ENCODE measurements around the gene UCHL3.
A peak's percentile ranks its signal among the peaks of the same experiment; 100 is the strongest.

Gene UCHL3

DNA sequence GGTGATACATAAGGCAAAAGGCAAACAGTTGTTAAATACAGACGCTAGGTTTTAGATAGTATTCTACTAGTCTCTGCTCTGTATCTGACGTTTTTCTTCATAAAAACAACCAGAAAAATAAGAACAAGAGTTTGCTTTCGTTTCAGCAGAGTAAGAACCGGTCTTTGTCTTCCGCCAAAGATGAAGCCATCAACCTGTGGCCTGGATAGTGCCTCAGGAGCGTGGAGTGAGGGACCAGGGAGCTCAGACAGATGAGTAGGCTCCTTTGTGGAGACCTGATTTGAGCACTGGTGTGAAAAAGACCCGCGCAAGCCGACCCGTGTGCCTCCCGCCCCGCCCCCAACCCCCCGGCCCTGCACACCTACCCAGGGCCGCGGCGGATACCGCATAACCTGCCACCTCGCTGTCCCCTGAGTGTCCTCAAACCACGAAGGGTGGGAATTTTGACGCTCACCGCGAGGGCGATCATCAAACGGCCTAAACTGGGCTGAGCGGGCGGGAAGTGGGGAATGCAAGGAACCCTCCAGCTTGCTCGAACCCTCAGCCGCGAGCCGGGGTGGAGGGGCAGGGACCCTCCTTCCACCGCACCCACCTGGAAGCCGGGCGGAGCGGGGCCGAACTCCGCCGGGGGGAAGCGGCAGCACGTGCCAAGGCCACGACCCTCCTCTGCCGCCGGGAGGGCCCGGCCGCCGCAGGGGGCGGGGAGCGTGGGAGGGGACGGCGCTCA is 85.7 kb downstream of the UCHL3 start:
- Histone ChIP-seq H3K9me3 (replicated peaks; ENCODE audit: low read length) (no peaks in the 10 kb centered on the region), H3K4me2 (ENCODE audit: low read length) (peak overlapping the region; percentile 88), H3K4me3 (ENCODE audit: low read length) (peak overlapping the region; percentile 97), H3K36me3 (ENCODE audit: insufficient read depth, low read length) (peaks cover 17% of the 10 kb centered on the region), H3K4me1 (ENCODE audit: control insufficient read depth, insufficient read depth, low read length) (peaks cover 42% of the 10 kb centered on the region), H3K27me3 (ENCODE audit: control insufficient read depth, insufficient read depth, low read length) (no peaks in the 10 kb centered on the region), H3K9ac (ENCODE audit: low read depth, low read length) (peak overlapping the region; percentile 93)

DNA sequence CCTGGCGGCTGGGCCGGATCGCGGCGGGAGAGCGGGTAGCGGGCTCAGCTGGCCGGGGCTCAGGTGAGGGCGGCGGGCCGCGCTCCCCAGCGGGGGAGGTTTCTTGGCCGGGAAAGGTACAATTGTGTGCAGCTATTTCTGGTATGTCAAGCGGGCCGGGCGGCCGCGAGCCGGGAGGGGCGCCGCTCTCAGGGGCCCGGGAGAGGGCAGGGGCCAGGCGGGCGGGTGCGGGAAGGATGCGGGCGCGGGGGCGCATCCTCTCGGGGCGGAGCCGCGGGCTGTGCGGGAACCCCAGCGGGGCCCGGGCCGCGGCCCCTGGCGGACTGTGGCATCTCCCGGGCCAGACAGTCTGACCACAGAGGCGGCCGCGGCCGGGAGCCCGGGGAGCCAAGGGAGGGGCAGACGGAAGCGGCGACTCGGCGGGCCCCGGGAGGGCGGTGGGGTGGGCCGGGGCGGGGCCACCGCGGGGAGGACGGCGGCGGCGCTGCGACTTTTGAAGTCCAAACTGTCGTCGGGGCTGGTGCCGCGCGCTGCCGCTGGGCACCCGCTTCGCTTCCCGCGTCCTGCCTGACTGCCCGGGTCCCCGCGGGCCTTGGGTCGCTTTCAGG is 86.3 kb downstream of the UCHL3 start, which contains the start of gene LMO7:
LMO7 (plus strand) TSS at position 503 of the 608 bp plus-strand sequence. CDS start 328 bp downstream, outside the sequence.
- H3K9ac ChIP-seq (ENCODE audit: low read depth, low read length): peak within 1 kb of the TSS; percentile 93

DNA sequence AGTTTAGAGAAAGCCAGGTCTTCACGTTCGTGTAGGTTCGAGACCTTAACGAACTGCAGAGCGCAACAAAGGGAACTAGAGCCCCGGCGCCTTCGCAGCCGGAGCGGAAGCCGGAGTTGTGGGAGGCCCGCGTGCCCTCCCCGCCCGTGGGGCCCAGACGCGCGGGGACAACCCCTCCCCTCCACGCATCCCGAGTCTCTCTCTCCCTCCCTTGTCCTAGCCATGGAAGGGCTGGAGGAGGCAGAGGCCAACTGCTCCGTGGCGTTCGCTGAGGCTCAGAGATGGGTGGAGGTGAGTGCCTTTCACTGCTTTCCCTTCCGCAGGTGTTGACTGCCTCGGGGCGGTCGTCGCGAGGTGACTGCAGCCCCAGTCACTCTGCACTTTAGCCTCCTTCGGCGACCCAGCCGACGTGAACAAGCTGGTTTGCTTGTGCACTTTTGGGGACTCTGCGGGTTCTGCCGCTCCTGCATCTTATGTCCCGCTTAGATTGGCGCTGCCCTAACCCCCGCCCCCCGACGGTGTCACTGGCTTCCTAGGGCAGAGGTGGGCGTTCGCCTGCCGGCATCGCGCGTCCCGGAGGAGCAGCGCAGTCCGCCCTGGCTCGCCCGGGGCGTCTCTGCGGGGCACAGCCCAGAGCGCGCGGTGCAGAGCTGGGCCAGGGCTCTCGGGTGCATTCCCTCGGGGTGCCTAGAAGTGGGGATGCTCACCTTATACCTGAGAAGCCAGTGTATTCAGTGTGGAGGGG is 87.0 kb downstream of the UCHL3 start:
- H3K27me3 ChIP-seq (ENCODE audit: control insufficient read depth, insufficient read depth, low read length): no peaks in the 10 kb centered on the region

More for the DNA sequence above, 86.3 kb downstream of the UCHL3 start, which contains the start of gene LMO7:
- Histone ChIP-seq H3K27me3 (ENCODE audit: control insufficient read depth, insufficient read depth, low read length) (no peaks in the 10 kb centered on the region), H3K4me1 (ENCODE audit: control insufficient read depth, insufficient read depth, low read length) (peaks cover 48% of the 10 kb centered on the region), H3K4me3 (ENCODE audit: low read length) (peak within 1 kb of the TSS; percentile 97), H3K36me3 (ENCODE audit: insufficient read depth, low read length) (peaks cover 24% of the 10 kb centered on the region), H3K9me3 (replicated peaks; ENCODE audit: low read length) (no peaks in the 10 kb centered on the region), H3K4me2 (ENCODE audit: low read length) (peak within 1 kb of the TSS; percentile 88)

DNA sequence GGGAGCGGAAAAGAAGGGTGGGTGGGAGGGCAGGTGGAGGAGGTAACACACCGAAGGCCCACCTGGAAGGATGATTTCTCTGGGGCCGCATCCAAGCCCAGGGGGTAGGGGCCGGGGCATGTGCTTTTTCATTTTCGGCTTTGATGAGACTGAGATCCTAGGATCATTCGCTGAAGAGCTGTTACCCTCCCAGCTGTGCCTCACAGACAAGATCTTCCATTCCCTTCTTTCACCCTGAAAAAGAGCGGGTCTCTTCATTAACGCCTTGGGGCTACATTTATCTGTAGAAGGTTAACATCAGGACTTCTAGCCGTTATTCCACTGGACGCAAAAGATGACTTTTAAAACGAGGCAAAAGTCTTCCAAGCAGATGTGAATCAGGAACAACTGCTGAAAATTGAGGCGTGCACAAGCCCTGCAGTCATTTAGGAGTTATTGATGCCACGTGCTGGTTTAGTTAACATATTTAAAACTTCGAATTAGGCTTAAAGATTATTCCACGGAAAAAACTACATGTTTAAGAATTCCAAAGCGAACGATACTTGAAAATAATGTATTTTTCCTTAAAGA is 87.7 kb downstream of the UCHL3 start:
- peaks cover 30% of the 10 kb centered on the region for H3K36me3 ChIP-seq (ENCODE audit: insufficient read depth, low read length)
- H3K4me1 ChIP-seq (ENCODE audit: control insufficient read depth, insufficient read depth, low read length): peaks cover 45% of the 10 kb centered on the region
- peak overlapping the region; percentile 85 for H3K4me2 ChIP-seq (ENCODE audit: low read length)
- no peaks in the 10 kb centered on the region for H3K27me3 ChIP-seq (ENCODE audit: control insufficient read depth, insufficient read depth, low read length)
- peak overlapping the region; percentile 93 for H3K9ac ChIP-seq (ENCODE audit: low read depth, low read length)
- H3K9me3 ChIP-seq (replicated peaks; ENCODE audit: low read length): no peaks in the 10 kb centered on the region
- H3K4me3 ChIP-seq (ENCODE audit: low read length): peak overlapping the region; percentile 97

More for the DNA sequence above, 87.0 kb downstream of the UCHL3 start:
- H3K36me3 ChIP-seq (ENCODE audit: insufficient read depth, low read length): peaks cover 25% of the 10 kb centered on the region
- H3K9ac ChIP-seq (ENCODE audit: low read depth, low read length): peak overlapping the region; percentile 93
- H3K9me3 ChIP-seq (replicated peaks; ENCODE audit: low read length): no peaks in the 10 kb centered on the region
- peaks cover 51% of the 10 kb centered on the region for H3K4me1 ChIP-seq (ENCODE audit: control insufficient read depth, insufficient read depth, low read length)
- H3K4me2 ChIP-seq (ENCODE audit: low read length): peak overlapping the region; percentile 85
- peak overlapping the region; percentile 97 for H3K4me3 ChIP-seq (ENCODE audit: low read length)

DNA sequence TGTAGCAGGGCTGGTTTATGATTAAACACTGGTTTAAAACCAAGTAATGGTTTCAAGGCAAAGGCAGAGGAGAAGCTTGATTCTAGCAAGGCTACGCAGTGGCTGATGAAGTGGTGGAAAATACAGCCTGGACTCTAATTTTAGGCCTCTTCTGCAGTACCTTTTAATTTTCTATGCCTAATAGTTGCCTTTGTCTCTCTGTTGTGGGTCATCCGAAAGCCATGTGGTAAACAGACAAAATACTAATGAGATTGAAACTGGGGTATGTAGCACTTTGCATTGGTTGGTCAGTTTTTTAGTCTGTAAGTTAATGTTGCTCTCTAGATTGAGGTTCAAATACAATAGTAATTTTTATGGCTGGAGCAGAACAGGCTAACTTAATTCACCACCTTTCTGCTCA is 89.9 kb downstream of the UCHL3 start:
- no peaks in the 10 kb centered on the region for H3K9me3 ChIP-seq (replicated peaks; ENCODE audit: low read length)
- H3K27me3 ChIP-seq (ENCODE audit: control insufficient read depth, insufficient read depth, low read length): no peaks in the 10 kb centered on the region
- peak overlapping the region; percentile 97 for H3K4me3 ChIP-seq (ENCODE audit: low read length)
- H3K9ac ChIP-seq (ENCODE audit: low read depth, low read length): peak overlapping the region; percentile 93
- peaks cover 41% of the 10 kb centered on the region for H3K4me1 ChIP-seq (ENCODE audit: control insufficient read depth, insufficient read depth, low read length)
- H3K36me3 ChIP-seq (ENCODE audit: insufficient read depth, low read length): peaks cover 48% of the 10 kb centered on the region
- H3K4me2 ChIP-seq (ENCODE audit: low read length): peak overlapping the region; percentile 85

DNA sequence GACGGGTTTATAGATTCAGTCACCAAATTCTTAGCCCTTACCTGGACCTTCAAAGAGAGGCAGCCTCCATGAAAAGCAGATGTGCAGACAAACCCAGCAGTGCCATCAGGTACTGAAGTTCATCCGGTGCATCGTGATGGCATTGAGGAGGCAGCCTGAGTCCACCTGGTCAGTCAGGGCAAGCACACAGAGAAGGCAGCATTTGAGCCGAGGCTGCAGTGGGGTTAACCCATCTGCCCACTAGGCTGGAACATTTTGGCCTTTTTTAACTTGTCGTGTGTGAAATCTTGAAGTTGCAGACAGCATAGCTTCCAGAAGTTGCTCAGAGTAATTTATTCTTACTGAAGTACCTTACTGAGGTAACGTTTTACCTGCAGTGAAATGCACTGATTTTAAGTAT is 91.4 kb downstream of the UCHL3 start:
- Histone ChIP-seq H3K27me3 (ENCODE audit: control insufficient read depth, insufficient read depth, low read length) (no peaks in the 10 kb centered on the region), H3K9me3 (replicated peaks; ENCODE audit: low read length) (no peaks in the 10 kb centered on the region), H3K36me3 (ENCODE audit: insufficient read depth, low read length) (peaks cover 59% of the 10 kb centered on the region), H3K4me2 (ENCODE audit: low read length) (peak overlapping the region; percentile 85), H3K4me1 (ENCODE audit: control insufficient read depth, insufficient read depth, low read length) (peaks cover 56% of the 10 kb centered on the region), H3K9ac (ENCODE audit: low read depth, low read length) (no peak overlapping the region), H3K4me3 (ENCODE audit: low read length) (peak overlapping the region; percentile 97)

DNA sequence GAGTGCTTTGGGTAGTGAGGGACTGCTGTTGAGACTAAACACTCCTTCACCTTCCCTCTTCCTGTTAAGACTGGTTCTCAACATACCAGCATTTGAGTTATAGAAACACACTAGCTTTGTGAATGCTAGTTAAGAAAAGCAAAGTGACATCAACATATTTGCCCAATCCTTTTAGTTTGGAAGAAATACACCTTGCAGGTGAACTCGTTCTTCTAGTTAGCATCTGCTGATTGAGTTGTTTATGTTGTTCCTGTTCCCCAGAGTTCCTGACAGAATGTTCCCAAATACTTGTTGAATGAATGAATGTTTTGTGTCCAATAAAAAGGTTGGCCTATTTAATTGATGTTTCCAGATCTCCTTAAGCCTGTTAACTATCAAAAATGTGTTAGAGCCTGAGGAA is 93.6 kb downstream of the UCHL3 start:
- peaks cover 74% of the 10 kb centered on the region for H3K36me3 ChIP-seq (ENCODE audit: insufficient read depth, low read length)
- H3K4me2 ChIP-seq (ENCODE audit: low read length): peak overlapping the region; percentile 40
- no peaks in the 10 kb centered on the region for H3K9me3 ChIP-seq (replicated peaks; ENCODE audit: low read length)
- H3K4me1 ChIP-seq (ENCODE audit: control insufficient read depth, insufficient read depth, low read length): peaks cover 72% of the 10 kb centered on the region
- H3K9ac ChIP-seq (ENCODE audit: low read depth, low read length): no peak overlapping the region
- H3K27me3 ChIP-seq (ENCODE audit: control insufficient read depth, insufficient read depth, low read length): no peaks in the 10 kb centered on the region
- no peak overlapping the region for H3K4me3 ChIP-seq (ENCODE audit: low read length)

DNA sequence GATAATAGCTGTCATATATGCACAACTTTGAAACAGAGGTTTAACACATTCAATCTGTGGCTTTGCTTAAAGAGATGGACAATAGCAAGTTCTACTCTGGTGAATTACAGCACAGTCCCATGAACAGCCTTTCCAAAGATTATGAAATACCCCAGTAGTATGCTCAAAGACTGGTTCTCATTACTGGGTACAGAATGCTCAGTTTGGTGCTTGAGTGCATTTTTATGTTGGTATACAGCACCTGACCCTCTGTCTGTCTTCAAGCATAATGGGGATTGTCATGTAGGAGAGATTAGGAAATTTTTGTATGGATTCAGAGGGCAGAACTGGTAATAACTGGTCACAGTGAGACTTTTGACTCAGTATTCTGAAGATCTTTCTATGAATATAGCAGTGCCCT is 94.1 kb downstream of the UCHL3 start:
- no peaks in the 10 kb centered on the region for H3K27me3 ChIP-seq (ENCODE audit: control insufficient read depth, insufficient read depth, low read length)
- H3K4me2 ChIP-seq (ENCODE audit: low read length): peak overlapping the region; percentile 3
- no peak overlapping the region for H3K9ac ChIP-seq (ENCODE audit: low read depth, low read length)
- no peak overlapping the region for H3K4me3 ChIP-seq (ENCODE audit: low read length)
- H3K4me1 ChIP-seq (ENCODE audit: control insufficient read depth, insufficient read depth, low read length): peaks cover 77% of the 10 kb centered on the region
- no peaks in the 10 kb centered on the region for H3K9me3 ChIP-seq (replicated peaks; ENCODE audit: low read length)
- peaks cover 76% of the 10 kb centered on the region for H3K36me3 ChIP-seq (ENCODE audit: insufficient read depth, low read length)

DNA sequence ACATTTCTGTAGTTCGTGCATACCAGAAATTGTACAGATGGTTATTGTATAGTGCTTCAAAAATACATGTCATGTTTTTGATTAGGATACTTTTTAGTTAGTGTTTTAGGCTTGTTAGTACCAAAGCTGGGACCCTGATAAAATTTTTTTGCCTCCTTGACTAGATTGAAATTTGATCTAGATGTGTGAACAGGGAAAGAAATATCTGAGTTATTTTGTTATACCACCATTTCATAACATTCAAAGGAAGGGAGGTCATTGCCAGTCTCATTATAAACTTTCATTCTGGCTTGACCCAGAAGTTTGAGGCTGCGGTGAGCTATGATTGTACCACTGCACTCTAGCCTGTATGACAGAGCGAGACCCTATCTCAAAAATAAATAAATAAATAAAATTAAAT is 95.5 kb downstream of the UCHL3 start:
- Histone ChIP-seq H3K4me1 (ENCODE audit: control insufficient read depth, insufficient read depth, low read length) (peaks cover 70% of the 10 kb centered on the region), H3K9ac (ENCODE audit: low read depth, low read length) (no peak overlapping the region), H3K4me2 (ENCODE audit: low read length) (no peak overlapping the region), H3K4me3 (ENCODE audit: low read length) (no peak overlapping the region), H3K36me3 (ENCODE audit: insufficient read depth, low read length) (peaks cover 87% of the 10 kb centered on the region), H3K9me3 (replicated peaks; ENCODE audit: low read length) (no peaks in the 10 kb centered on the region), H3K27me3 (ENCODE audit: control insufficient read depth, insufficient read depth, low read length) (no peaks in the 10 kb centered on the region)

DNA sequence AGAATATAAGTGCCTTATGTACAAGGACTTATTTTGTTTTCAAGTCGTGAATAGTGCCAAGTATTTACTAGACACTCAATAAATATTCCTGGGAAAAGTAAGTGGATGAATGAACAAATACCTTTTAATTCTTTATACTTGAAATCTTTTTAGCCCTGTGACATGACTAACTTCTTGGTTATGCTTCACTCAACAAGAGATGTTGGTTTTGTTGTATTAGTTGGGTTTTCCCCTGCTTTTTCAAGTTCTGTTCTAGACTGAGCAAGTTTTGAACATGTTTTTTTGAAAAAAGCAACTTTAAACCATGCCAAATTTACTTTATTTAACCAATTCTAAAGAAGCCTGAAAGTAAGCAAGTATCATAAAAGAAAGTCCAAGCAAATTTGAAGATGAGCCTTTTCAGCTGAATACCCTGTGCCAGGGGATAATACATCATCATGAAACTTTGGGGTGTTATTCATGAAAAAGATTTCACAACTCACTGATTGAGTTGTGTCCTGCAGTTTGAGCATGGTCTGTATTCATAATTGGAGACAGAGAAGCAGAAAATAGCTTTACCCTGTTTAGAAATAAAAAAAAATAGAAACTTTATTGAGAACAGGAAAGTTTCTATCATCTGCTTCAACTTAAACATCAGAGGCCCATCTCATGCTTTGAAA is 97.7 kb downstream of the UCHL3 start:
- Histone ChIP-seq H3K9me3 (replicated peaks; ENCODE audit: low read length) (no peaks in the 10 kb centered on the region), H3K4me1 (ENCODE audit: control insufficient read depth, insufficient read depth, low read length) (peaks cover 57% of the 10 kb centered on the region), H3K4me3 (ENCODE audit: low read length) (no peak overlapping the region), H3K27me3 (ENCODE audit: control insufficient read depth, insufficient read depth, low read length) (no peaks in the 10 kb centered on the region), H3K36me3 (ENCODE audit: insufficient read depth, low read length) (peaks cover 75% of the 10 kb centered on the region), H3K4me2 (ENCODE audit: low read length) (peak overlapping the region; percentile 9), H3K9ac (ENCODE audit: low read depth, low read length) (peak overlapping the region; percentile 1)

DNA sequence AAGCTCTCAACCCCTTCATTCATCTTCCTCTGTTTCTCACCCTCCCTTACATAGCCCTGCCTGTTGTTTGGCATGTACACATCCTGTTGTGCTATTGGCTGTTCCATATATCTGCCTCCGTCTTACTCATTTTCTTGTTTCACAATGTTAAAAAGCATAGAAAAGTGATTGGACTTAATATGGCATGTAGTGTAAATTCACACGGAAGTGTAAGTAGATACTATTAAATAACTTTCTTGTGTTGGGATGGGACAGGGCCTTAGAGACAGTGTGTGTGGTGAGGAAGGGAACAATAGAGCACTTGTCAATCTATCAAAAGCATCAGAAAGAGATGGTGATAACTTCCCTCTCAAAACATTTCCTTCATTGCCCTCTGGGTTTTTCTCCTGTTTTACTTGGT is 98.9 kb downstream of the UCHL3 start:
- H3K4me2 ChIP-seq (ENCODE audit: low read length): no peak overlapping the region
- H3K9ac ChIP-seq (ENCODE audit: low read depth, low read length): no peak overlapping the region
- H3K4me1 ChIP-seq (ENCODE audit: control insufficient read depth, insufficient read depth, low read length): peaks cover 49% of the 10 kb centered on the region
- no peak overlapping the region for H3K4me3 ChIP-seq (ENCODE audit: low read length)
- H3K36me3 ChIP-seq (ENCODE audit: insufficient read depth, low read length): peaks cover 75% of the 10 kb centered on the region
- no peaks in the 10 kb centered on the region for H3K27me3 ChIP-seq (ENCODE audit: control insufficient read depth, insufficient read depth, low read length)
- H3K9me3 ChIP-seq (replicated peaks; ENCODE audit: low read length): no peaks in the 10 kb centered on the region
